Hepatocyte (in vitro differentiated cells): ENCODE measurements around the gene MRPL55.

ENCODE experiments used
- CTCF ChIP-seq: fragments of 200-600 bp; sonication (generic); IDR thresholded peaks from 2 replicates; pipeline ENCODE4 v1.5.1; 2016; ENCODE audit warnings: antibody characterized with exemption, mild to moderate bottlenecking; ENCODE audit not compliant: poor library complexity
- EZH2 ChIP-seq: fragments of 200-600 bp; sonication (generic); IDR thresholded peaks from 2 replicates; pipeline ENCODE4 v1.6.1; 2016; ENCODE audit warnings: antibody characterized with exemption, mild to moderate bottlenecking, borderline replicate concordance

GRCh38 chr1:228098323-228098931 is 10.7 kb downstream of the MRPL55 start:
- TF ChIP-seq CTCF (no peak), EZH2 (no peak)
